Activated CD4-positive, CD25-positive, alpha-beta regulatory T cell treated with anti-CD3 and anti-CD28 coated beads, Interleukin-2, amount 50 U/mL, for 16 hours (primary cell): ENCODE measurements around the gene ATF7.
"Not testable (repeated sequence)": the region's sequence is repeated elsewhere in the genome, so short reads cannot be mapped to it uniquely, and the experiment has no call there.

Experiments used
- DNase-seq: peaks from one replicate; pipeline ENCODE4 v3.0.0-alpha.2; 2020; ENCODE audit warnings: low read depth, low spot score

ATF7 gene

DNA sequence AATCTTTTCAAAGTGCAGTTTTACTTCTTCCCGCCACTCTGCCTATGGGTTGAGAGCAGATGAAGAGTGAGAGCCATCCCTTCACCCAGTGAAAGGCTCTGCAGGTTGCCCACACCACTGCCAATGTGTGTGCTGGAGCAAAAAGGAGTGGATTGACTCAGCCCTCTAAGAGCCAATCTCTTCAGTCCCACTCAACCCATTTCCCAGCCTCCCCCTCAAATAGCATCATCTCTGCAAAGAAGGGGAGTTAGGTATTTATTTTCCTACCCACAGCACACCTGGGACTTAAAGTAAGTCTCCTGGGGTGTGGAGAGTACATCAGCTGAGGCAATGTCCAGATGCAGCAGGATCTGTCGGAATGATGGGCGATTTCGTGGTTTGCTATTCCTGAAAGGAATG lies 142.2 kb downstream of the ATF7 start:
- no peak for DNase-seq

DNA sequence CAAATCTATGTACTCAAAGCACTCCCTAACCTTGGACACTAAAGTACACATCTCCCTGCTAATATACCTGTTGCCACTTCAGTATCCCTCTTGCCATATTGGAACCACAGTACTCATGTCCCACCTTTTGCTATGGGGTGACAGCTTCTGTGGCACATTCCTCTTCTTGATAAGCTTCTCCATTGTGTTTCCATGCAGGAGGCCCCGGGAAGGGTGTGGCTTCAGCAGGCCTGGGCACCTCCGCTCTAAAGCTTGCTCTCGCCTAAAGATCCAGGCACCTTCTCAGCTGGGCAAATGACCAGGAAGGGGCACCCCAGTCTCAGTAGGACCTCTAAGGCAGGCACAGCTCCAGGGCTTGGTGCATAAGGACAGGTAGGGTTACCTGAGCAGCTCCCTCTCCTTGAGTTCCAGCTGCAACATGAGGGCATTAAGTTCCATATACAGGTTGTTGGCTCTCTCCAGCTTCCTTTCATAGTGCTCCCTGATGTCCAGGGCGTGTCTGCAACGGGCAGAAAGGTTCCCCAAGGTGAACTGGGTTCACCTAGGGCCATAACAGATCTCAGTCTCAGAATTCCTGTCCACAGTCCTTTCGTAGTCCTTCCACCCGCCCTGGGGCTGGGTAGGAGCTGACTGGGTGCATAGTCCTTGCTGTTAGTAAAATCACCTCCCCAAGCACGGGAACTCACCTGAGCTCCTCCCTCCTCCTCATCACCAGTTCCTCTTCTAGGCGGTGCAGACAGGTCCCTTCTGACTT lies 142.8 kb downstream of the ATF7 start:
- no peak for DNase-seq

DNA sequence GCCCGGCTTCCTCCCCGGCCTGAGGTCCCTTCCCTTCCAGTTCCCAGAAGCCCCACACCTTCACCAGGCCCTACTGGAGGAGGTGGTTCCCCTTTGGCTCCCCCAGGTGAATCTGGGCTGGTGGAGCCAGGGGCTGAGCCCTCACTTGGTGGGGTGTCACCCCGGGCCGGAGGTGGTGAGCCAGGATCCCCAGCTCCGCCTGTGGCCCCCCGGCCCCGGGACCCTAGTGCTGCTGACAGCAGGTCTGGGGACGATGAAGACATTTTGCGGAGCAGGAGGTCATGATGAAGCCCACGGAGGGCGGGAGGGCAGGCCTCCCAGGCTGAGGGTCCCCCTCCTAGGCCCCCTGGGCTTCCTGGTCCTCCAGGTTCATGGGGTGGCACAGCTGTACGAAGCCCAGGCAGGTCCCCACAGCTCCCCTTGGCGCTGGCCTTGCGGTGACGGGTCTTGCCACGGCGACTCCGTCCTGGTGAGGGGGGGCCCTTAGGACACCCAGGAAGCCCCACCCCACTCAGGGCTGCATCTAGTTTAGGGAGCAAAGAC lies 143.5 kb downstream of the ATF7 start:
- no peak for DNase-seq

DNA sequence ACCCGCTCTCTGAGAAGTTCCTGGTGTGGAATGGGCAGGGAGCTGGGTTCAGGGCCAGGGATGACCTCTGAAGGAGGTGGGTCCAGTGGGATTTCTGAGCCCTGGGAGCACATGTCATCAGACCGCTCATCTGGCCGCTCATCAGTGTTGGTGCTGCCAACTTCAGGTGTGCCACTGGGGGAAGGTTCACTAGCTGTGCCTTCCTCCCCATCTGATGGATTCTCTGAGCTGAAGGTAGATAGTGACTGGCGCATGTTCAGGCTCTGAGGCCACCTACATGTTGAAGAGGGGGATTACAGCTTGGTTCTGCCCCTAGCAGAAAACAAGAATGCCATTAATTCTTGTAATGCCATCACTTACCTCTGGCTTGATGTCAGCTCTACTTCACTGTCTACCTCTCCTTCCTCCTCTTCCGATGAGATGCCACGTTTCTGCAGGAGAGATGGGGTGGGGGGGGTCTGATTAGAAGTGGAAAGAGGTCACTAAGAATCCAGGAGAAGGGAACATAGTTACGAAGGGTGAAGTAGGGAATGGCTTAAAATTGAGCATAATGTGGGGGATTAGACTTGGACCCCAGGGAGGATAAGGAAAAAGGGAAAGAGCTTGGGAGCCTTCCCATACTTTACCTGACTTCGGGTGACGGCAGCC lies 144.1 kb downstream of the ATF7 start:
- DNase-seq = no peak

DNA sequence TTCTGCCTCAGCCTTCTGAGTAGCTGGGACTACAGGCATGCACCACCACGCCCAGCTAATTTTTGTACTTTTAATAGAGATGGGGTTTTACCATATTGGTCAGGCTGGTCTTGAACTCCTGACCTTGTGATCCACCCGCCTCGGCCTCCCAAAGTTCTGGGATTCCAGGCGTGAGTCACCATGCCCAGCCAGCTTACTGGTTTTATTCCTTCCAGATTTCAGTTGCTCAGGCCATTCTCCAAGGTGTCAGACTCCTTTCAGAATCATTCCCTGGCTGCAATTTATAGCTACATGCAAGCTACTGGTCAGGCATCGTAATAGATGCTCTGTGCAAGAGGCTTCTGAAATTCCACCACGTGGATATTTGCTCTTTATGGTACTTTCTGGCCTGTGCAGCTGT lies 144.7 kb downstream of the ATF7 start:
- not testable (repeated sequence) for DNase-seq

DNA sequence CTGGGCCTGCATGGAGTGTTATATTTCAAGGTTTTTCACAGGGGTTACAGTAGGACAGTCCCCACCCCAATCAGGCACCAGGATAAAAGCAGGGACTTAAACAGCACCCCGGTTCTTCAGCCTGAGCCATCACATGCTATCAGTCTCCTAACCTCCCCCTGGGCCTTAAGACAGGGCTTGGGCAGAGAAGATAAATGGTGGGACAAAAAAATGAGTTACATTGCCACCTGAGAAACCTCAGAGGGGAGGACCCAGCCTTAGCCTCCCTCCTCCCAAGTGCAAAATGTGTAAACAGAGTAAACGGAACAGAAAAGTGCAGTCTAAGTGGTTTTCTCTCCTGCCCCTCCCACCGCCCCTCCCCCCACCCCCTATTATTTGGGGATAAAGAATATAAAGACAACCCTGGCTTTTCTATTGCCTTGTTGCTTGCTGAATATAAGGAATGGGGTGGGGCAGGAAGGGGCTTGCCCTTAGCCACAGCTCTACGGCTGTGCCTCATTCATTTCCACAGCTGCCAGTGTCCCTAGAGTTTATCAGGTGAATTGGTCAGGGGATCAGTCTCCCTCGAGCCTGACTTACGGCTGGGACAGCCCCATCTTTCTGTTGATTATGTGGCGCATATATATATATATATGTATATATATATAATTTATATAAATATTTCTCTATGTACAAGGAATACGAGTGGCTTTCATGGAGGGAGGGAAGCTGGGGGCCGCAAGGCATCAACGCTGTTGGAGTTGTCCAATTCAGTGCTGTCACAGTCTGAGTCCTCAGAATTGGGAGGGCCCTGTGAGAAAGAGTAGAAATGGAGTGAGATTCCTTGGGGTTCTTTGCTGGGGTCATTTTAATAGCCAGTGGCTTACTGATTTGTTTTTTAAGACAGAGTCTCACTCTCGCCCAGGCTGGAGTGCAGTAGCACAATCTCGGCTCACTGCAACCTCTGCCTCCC lies 145.4 kb downstream of the ATF7 start:
- DNase-seq = no peak

DNA sequence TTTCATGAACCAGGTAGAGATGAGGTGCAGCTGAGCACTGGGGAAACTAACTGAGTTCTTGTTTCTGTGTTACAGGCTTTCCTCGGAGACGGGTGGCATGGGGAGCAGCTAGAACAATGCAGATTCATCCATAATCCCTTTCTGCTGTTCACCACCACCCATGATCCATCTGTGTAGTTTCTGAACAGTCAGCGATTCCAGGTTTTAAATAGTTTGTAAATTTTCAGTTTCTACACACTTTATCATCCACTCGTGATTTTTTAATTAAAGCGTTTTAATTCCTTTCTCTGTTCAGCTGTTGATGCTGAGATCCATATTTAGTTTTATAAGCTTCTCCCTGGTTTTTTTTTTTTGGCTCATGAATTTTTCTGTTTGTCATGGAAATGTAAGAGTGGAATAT lies 146.9 kb downstream of the ATF7 start:
- no peak for DNase-seq

DNA sequence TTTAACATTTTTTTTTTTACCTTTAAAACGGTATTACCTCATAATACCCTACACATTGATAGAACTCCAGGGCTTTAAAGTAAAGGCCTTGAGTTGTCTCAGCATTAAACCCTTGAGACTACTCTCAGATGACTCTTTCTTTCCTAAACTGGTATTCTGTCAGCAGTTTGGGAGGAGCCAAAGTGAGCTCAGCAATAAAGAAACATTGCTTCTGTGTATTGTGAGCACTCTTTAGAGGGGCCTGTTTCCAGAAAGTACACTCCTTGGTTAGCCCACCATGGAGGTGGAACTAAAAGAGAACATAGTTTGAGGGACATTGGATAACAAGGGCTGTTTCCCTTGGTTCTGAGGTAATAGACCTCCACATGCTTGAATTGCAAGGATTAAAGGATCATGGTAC lies 147.3 kb downstream of the ATF7 start:
- DNase-seq = no peak

DNA sequence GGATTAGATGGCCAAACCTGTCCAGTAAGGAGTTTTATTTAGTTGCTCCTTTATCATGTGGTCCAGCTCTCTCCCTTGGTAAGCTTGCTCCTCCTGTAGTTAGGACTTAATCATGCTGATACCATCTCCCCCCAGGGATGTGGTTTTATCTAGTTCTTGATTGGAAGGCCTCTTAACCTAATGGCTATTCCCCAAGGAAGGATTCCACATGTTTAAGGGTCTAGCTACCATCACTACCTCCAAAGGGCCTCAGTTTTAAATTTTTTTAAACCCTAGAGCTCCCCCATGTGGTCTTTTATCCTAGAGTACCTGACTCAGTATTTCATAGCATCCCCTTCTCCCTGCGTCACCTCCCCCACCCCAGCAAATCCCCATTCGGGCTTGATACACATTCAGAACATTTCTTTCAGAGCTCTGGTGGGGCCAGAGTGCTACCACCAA lies 149.4 kb downstream of the ATF7 start:
- no peak for DNase-seq

DNA sequence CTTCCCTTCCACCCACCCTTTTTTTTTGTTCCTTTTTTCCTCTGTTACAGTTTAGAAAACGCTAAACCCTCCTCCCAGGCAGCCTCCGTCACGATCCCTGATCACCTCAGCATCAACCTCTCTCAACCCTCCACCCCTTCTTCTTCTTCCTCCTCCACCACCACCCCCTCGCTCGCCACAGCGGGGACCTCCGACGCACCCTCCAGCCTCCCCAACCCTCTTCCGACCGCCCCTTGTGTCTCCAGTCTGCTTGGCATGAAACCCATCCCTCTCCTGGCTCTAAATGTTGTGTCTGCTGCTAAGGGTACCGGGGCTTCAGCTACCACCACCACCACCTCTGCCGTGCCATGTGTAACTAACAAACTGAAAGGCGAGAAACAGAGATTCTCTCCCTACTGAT lies 151.4 kb downstream of the ATF7 start:
- no peak for DNase-seq

DNA sequence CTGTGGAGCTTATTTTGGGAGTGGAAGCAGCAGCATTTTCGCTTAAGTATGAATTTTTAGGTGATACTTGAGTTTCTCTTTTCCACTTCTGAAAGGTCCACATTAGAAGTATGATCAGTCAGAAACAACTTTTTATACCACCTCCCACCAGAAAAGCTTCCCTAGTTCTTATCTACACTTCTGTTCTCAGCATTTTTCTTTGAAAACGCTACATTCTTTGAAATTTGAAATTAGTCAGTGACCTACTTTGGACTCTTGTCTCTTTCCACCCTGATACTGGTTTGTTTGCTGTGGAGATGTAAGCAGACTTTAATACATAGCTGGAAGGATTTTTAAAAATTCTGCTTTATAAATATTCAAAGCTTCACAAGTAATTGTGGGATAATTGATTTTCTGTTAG lies 152.1 kb downstream of the ATF7 start:
- DNase-seq = no peak

DNA sequence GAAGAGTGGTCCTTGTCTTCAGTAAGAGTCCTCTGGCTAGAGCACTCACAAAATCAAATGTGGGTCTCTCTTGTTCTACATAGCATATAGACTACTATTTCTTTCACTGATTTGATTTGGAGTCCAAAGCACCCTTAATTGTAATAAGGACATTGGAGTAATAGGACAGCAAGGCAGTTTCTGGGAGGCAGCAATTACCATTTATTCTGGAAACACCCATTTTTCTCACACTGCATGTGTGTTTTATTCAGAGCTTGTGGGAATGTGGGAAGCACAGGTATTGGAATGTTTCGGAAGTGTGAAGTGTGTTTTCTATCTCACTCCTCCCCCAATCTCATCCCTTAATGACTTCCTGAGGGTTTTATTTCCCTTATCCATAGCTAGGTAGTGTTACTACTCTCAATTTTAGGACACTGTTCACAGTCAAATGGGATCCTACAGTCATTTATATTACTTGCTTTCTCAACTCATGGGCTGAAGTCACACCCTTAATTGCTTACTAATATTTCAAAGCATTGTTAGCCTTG lies 154.1 kb downstream of the ATF7 start:
- no peak for DNase-seq

DNA sequence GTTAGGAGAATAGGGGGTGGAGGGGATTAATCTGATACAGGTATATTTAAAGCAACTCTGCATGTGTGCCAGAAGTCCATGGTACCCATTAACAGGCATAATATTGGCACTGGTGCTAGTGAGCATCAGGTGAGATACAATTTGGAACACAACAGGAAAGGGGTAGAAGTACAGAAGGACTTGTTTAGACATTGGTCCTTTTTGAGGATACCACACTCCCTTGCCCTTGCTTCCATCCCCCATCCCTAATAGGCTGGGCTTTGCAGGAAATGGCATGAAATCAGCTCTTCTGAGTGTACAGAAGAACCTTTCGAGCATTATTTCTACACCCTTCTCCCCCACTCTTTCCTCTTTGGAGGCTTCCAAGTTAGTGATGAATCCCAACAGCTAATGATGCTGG lies 157.9 kb downstream of the ATF7 start:
- no peak for DNase-seq

DNA sequence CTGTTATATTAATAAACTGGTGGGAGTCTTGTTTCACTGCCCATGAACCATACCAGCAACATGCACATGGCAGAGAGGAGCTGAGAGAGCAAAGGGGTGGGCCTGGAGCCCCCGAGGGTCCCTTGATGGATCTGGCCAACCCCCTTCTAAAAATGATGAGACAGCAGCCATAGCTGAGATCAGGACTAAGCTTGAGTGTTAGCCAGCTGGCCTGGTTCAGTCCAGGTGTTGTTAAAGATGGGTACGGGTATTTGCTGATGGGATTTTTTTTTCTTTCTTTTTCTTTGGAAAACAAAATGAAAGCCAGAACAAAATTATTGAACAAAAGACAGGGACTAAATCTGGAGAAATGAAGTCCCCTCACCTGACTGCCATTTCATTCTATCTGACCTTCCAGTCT lies 158.3 kb downstream of the ATF7 start:
- no peak for DNase-seq

DNA sequence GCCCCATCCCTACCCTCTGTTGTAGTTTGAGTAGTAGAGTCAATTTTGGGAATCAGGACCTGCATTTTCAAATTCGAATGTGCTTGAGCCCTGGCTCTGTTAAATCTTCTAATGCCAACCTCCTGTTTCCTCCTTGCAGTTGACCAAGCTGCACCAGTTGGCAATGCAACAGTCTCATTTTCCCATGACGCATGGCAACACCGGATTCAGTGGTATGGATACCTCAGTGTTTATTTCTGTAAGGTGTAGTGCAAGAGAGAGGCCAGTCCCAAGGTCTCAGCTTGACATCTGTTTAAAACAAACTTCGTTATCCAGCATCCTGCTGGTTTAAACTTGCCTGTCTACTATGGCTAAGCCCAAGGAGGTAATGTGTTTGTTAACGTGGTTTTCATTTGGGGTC lies 159.1 kb downstream of the ATF7 start:
- no peak for DNase-seq

DNA sequence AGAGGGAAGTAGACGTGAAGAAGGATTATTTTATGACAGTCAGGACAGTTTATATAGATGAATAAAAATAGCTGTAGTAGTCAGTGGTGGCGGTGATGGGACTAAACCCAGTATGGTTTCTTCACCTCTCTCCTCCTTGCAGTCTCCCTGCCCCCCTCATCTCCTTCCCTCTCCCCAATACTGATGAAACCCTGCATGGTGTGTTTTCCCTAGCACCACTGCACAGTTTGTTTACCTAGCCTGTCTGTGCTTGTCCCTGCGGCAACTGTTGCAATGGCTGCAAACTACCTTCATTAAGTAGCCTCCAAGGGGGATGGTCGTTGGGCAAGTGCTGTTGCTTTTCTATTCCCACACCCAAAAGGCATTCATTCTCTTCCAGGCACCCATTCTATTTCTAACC lies 159.5 kb downstream of the ATF7 start:
- DNase-seq = no peak

DNA sequence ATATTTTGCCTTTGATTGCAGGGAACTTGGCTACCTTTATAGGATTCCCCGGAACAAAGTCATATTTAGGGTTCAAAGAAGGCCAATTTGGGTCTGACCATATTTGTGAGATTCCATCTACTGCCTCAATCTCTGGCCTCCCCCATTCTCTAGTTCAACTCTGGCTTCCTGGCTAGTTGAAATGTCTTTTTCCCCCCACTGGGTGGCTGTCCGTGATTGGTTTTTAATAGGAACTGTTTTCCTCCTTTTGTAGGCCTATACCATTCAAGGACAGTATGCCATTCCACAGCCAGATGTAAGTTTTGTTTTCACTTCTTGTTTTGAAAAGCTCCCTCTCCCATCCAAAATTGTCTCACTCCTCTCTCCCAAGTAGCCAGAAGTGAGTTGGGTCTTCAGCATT lies 160.5 kb downstream of the ATF7 start:
- no peak for DNase-seq

DNA sequence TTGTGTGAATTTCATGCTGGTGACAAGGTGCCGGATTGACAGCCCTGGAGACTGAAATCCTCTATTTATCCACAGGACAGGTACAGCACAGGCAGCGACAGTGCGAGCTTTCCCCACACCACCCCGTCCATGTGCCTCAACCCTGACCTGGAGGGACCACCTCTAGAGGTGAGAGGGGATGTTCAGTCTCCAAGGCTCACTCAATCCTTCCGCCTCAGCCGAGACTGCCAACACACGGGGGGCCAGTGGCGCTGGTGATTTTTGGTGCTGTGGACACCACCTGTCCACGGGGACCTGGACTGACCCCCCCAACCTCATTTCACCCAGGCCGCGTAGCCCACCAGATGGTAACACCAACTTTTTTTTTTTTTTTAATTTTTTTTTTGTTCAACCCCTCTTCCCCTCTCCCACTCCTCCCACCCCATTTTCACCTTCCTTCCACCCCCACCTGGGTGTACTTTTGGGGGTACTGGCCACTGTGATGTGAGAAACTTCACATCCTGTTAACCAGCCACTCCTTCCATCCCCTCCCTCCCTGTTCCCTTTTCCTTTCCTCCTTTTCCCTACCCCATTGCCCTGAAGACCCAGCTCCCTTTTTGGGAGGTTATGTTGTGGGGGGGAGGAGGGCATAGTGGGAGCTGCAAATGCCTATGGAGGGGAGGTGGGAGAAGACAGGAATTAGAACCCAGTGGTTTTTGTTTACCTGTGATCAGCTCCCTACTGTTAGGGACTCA lies 161.3 kb downstream of the ATF7 start:
- DNase-seq = no peak

DNA sequence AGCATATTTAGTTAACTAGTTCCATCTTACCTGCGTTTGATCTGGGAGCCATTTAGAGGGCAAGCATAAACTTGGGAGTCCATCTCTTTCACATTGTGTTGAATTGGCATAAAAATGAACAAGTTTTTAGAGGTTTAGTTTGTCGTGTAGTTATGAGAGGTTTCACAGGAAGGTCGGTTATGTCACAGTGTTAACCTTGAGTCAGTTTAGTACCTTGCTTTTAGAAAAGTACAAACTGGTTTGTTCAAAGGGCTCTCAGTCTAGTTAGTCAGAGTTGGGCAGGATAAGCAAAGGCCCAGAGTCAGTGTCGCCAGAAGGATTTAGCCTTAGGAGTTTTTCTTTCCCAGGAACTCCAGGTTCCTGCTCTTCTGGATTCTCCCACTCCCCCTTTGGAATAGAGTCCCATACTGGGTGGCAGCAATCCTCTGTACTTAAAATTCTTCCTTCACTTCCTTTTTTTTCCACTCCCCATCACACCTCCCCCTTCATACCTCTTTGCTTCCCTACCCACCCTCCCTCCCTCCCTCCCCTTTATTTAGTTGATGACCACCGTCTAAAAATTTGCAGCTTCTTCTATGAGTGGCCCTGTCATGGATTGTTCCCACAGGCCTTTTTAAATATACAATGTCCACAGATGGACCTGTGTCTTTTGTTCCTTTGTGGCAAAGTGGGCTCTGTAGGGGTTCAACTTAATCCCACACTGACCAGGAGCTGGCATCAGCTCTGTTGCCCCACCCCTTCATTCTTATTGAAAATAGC lies 162.2 kb downstream of the ATF7 start:
- no peak for DNase-seq

DNA sequence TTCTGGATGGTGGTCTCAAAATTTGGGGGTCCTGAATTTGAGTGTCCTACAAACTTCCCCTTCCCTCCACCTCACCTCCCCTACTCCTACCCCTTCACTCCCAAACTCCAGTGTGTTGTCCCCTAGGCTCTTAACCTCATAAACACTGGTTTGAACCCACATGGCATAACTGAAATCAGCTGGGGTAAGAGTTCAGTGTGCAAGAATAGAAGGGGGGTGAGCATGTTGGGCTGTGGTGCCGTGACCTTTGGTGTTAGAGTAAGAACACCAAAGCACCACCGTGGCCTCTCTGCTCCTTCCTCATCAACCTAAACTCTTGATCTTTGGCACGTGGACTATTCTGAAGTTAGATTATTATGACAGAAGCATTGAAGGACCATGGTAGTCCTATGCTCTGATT lies 163.2 kb downstream of the ATF7 start:
- DNase-seq = no peak
